K562 (cell line): ENCODE data around the gene IRF2BP1. TPM values are rescaled to one million over a fixed set of nuclear protein-coding genes. Genes with fewer than 3 reads are reported as not detected.

Source experiments
- CREBBP ChIP-seq: IDR thresholded peaks from one replicate; pipeline ENCODE4 v1.6.1; 2012; ENCODE audit warnings: low read depth, mild to moderate bottlenecking, control low read depth, inconsistent platforms, low read length
- DNMT1 ChIP-seq: fragments of 450-650 bp; IDR thresholded peaks from 2 replicates; pipeline ENCODE4 v1.6.1; 2016; ENCODE audit warnings: antibody characterized with exemption, mild to moderate bottlenecking
- FOXO4 ChIP-seq: fragments of 450-650 bp; formaldehyde crosslinking; IDR thresholded peaks from 2 replicates; pipeline ENCODE4 v1.4.0; 2020; ENCODE audit warnings: mild to moderate bottlenecking, moderate library complexity
- HMGXB4 ChIP-seq: sonication (generic); formaldehyde crosslinking; IDR thresholded peaks from 2 replicates; pipeline ENCODE4 v1.8.1; 2023; ENCODE audit warnings: mild to moderate bottlenecking, missing genetic modification reagents
- KAT2B ChIP-seq: IDR thresholded peaks from one replicate; pipeline ENCODE4 v1.6.1; 2012; ENCODE audit warnings: low read depth, mild to moderate bottlenecking, control low read depth, inconsistent platforms, low read length, moderate library complexity
- KDM4B ChIP-seq, 2 experiments: fragments of 450-650 bp in 1 of 2; sonication (generic) in 1 of 2; IDR thresholded peaks; 2 replicates each; pipeline ENCODE4 v1.6.1; 2016 to 2017; ENCODE audit warnings: borderline replicate concordance in 2 of 2, antibody characterized with exemption in 1 of 2, low read depth in 1 of 2, mild to moderate bottlenecking in 1 of 2
- MEF2D ChIP-seq: conservative IDR thresholded peaks from 2 replicates; pipeline ENCODE4 v1.6.1; 2016; ENCODE audit warnings: low read depth, missing genetic modification characterization, missing compliant biosample characterization
- MLLT1 ChIP-seq, 2 experiments: fragments of 450-650 bp; IDR thresholded peaks; 2 replicates each; pipeline ENCODE4 v1.6.1; 2016
- MTA1 ChIP-seq: fragments of 450-650 bp; IDR thresholded peaks from 2 replicates; pipeline ENCODE4 v1.6.1; 2017; ENCODE audit warnings: borderline replicate concordance
- NCOA2 ChIP-seq, 2 experiments: fragments of 450-650 bp; IDR thresholded peaks; 2 replicates each; pipeline ENCODE4 v1.6.1; 2018; ENCODE audit warnings: mild to moderate bottlenecking in 2 of 2, moderate library complexity in 1 of 2; ENCODE audit not compliant: partially characterized antibody in 2 of 2
- RAD51 ChIP-seq: fragments of 450-650 bp; IDR thresholded peaks from 2 replicates; pipeline ENCODE4 v1.7.1; 2016; ENCODE audit warnings: low read depth, mild to moderate bottlenecking, borderline replicate concordance
- SAP30 ChIP-seq: fragments of 200-600 bp; sonication (generic); IDR thresholded peaks from 2 replicates; pipeline ENCODE4 v1.6.1; 2012; ENCODE audit warnings: borderline replicate concordance, low read depth, mild to moderate bottlenecking, moderate library complexity, low read length, control low read depth, inconsistent platforms; ENCODE audit not compliant: insufficient read depth, poor library complexity, severe bottlenecking
- SIRT6 ChIP-seq: IDR thresholded peaks from one replicate; pipeline ENCODE4 v1.6.1; 2012; ENCODE audit warnings: low read depth, mild to moderate bottlenecking, control low read depth, inconsistent platforms, low read length, moderate library complexity
- SMAD2 ChIP-seq: fragments of 150-350 bp; IDR thresholded peaks from 2 replicates; pipeline ENCODE4 v1.6.1; 2014; ENCODE audit warnings: low read depth, mild to moderate bottlenecking, low read length
- SMARCE1 ChIP-seq: fragments of 450-650 bp; IDR thresholded peaks from 2 replicates; pipeline ENCODE4 v1.7.1; 2016; ENCODE audit warnings: mild to moderate bottlenecking
- SRSF3 ChIP-seq: fragments of 200-400 bp; formaldehyde crosslinking; IDR thresholded peaks from 2 replicates; pipeline ENCODE4 v1.6.1; 2016; ENCODE audit warnings: mild to moderate bottlenecking, low read length, moderate library complexity; ENCODE audit not compliant: insufficient read depth
- TSC22D4 ChIP-seq: fragments of 450-650 bp; IDR thresholded peaks from 2 replicates; pipeline ENCODE4 v1.6.1; 2016; ENCODE audit warnings: missing genetic modification characterization, missing biosample characterization, control low read depth
- ZNF384 ChIP-seq: IDR thresholded peaks from 2 replicates; pipeline ENCODE4 v1.6.1; 2012; ENCODE audit warnings: low read depth, low read length, improper control_type of control experiment
- ZNF695 ChIP-seq: fragments of 450-650 bp; formaldehyde crosslinking; IDR thresholded peaks from 2 replicates; pipeline ENCODE4 v1.4.0; 2020; ENCODE audit warnings: mild to moderate bottlenecking, moderate library complexity
- ZZZ3 ChIP-seq: fragments of 450-650 bp; IDR thresholded peaks from 2 replicates; pipeline ENCODE4 v1.6.1; 2016; ENCODE audit warnings: antibody characterized with exemption, mild to moderate bottlenecking, moderate library complexity
- polyA plus RNA-seq, 8 experiments: library from polyadenylated mRNA; depleted of rRNA in 4 of 8; stranded (reverse) in 5 of 8; unstranded in 3 of 8; fragments of >200 nt; fragmentation: Nextera tagmentation in 2 of 8; fragmentation: Illumina TruSeq in 1 of 8; extraction: Ambion mirVana in 2 of 8; extraction: Trizol in 1 of 8; gene quantifications; 2 replicates each; pipeline versions ENCODE4 v1.2.1 to v1.2.3, GENCODE V29; 2011 to 2014; ENCODE audit warnings: inconsistent platforms in 1 of 8, missing spikeins in 1 of 8
- total RNA-seq, 7 experiments: library from RNA; depleted of rRNA in 6 of 7; stranded (reverse); fragments of >200 nt in 6 of 7; fragmentation: Illumina TruSeq in 2 of 7; extraction: Trizol in 2 of 7; gene quantifications; 2 replicates each; pipeline versions ENCODE4 v1.2.1 to v1.2.3, GENCODE V29; 2011 to 2021; ENCODE audit warnings: low replicate concordance in 1 of 7

Gene IRF2BP1
- total and polyA plus RNA-seq, 9 of the 15 experiments (the other 6 are each of a cell fraction or from before 2014, with no cell fraction given): 0.61 to 35.9 (median 3.5) TPM

- no peak for TF ChIP-seq ZZZ3
- peak; percentile 37 for TF ChIP-seq SAP30
- no peak for TF ChIP-seq DNMT1
- no peak for TF ChIP-seq HMGXB4 (CRISPR knock-in tag)
- no peak for TF ChIP-seq MLLT1 (IDR thresholded peaks at IDR 0.05)
- no peak for TF ChIP-seq ZNF384
- no peak for TF ChIP-seq SRSF3
- TF ChIP-seq ZNF695 (CRISPR knock-in tag): no peak
- TF ChIP-seq SIRT6: no peak
- TF ChIP-seq CREBBP: no peak
- no peak for TF ChIP-seq SMARCE1
- no peak for TF ChIP-seq KDM4B (IDR thresholded peaks at IDR 0.05; ENCODE audit: borderline replicate concordance in 2 of 2, low read depth in 1 of 2)
- no peak for TF ChIP-seq SMAD2
- TF ChIP-seq FOXO4 (CRISPR knock-in tag): 0 out of 2 replicates have a peak, but pooled peaks have one; percentile 16
- no peak for TF ChIP-seq NCOA2 (IDR thresholded peaks at IDR 0.05; ENCODE audit: partially characterized antibody in 2 of 2)
- TF ChIP-seq TSC22D4: no peak
- TF ChIP-seq RAD51: no peak
- no peak for TF ChIP-seq MTA1
- no peak for TF ChIP-seq MEF2D (tag)
- no peak for TF ChIP-seq KAT2B
Measured at GRCh38 chr19:45902651-45903625, 17.0 kb upstream of the IRF2BP1 start (continued).
